Astrocyte of the cerebellum (primary cell): ENCODE results near the gene HSPB6.

Experiments used
- DNase-seq: peaks from one replicate; pipeline ENCODE4 v3.0.0-alpha.2; 2011; ENCODE audit warnings: low read depth
- H3K4me3 ChIP-seq: 2 replicates; pipeline ENCODE4 v1.5.1; 2011; ENCODE audit warnings: mild to moderate bottlenecking, low read depth, low read length, moderate library complexity
- CTCF ChIP-seq: IDR thresholded peaks from 2 replicates; pipeline ENCODE4 v1.5.1; 2012; ENCODE audit warnings: low read length, low read depth, moderate library complexity, mild to moderate bottlenecking; ENCODE audit errors: missing control alignments
- in situ Hi-C: cut with HindIII; loops from 2 replicates; pipeline ENCODE4 v1.10.0; 2017; ENCODE audit warnings: low sequenced_read_pairs

HSPB6 gene

DNA sequence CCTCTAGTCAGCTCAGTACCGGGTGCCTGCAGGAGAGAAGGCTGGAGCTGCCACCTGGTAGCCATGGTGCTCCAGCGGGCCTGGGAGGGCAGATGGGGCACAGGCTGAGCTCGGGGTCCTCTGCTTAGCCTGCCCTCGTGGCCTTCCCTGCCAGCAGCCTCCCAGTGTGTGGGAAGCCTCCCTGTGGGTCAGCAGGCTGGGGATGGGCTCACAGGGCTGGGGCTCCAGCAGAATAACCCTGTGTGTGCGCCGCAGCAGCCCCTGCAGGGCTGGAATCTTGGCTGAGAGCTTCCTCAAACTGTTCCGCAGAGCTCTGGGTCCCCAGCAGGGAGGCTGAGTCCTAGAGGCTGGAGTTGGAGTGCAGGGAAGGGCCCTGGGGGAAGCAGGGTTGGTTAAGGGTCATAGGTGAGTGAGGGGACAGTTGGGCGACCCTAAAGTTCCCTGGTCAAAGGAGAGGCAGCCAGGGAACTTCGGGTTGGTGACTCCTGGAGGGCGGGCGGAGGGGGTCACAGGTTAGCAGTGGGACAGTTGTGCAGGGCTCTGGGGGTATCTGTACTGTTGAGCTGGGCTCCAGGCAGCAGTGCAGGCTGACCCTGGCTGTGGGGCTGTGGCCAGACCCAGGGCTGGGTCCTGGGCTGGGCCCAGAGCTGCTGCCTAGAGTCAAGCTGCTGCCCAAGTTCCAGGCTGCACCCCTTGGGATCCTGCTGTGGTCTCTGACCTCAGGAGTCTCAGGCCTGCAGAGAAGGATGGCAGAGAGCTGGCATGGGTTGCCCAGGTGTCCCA lies 32.6 kb upstream of the HSPB6 start:
- DNase-seq, result no peak
- no peak for TF ChIP-seq CTCF
- H3K4me3 ChIP-seq, result no peak overlapping the region
- in situ Hi-C loops, result no loop called here

DNA sequence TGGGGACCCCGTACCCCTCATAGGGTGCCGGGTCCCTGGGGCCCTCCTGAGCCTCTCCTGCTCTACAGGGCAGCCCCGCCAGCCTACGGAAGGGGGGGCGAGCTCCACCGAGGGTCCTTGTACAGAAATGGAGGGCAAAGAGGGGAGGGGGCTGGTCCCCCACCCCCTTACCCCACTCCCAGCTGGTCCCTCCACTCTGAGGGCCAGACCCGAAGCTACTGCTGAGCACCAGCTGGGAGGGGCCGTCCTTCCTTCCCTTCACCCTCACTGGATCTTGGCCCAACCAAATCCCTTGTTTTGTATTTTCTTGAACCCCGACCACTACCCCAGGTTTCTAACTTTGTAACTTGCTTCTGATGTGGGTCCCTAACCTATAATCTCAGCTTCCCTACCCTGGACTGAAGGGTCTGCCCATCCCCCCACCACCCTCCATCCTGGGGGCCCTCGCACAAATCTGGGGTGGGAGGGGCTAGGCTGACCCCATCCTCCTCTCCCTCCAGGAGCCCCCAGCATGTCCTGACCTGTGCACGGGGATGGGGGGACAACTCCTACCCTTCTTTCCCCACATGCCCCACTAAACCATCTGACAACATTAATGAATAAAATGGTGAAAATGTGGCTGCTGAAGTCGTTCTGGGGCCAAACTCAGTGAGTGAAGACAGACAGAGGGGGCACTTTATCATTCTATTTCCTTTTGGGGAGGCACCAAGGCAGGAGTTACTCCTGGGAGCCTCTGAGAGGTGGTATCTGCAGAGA lies 31.6 kb upstream of the HSPB6 start:
- no peak for DNase-seq
- in situ Hi-C loops, result no loop called here
- no peak for TF ChIP-seq CTCF
- H3K4me3 ChIP-seq, result no peak overlapping the region

- in situ Hi-C loops, result no loop called here
- no peak for TF ChIP-seq CTCF
These were observed 30.5 kb upstream of the HSPB6 start for GRCh38 chr19:35787227-35787799.

DNA sequence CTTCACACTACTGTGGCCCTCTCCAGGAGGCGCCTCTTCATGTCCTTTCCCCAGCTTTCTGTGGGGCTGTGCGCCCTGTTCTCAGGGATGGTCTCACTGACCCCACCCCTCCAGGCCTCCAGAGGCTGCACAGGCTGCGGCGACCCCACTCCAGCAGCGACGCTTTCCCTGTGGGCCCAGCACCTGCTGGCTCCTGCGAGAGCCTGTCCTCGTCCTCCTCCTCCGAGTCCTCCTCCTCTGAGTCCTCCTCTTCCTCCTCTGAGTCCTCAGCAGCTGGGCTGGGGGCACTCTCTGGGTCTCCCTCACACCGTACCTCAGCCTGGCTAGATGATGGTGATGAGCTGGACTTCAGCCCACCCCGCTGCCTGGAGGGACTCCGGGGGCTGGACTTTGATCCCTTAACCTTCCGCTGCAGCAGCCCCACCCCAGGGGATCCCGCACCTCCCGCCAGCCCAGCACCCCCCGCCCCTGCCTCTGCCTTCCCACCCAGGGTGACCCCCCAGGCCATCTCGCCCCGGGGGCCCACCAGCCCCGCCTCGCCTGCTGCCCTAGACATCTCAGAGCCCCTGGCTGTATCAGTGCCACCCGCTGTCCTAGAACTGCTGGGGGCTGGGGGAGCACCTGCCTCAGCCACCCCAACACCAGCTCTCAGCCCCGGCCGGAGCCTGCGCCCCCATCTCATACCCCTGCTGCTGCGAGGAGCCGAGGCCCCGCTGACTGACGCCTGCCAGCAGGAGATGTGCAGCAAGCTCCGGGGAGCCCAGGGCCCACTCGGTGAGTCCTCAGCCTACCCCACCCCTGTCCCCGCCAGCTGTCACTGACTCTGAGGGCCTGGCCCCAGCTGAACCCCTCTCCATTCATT lies 29.7 kb upstream of the HSPB6 start:
- no peak for DNase-seq
- in situ Hi-C loops, result no loop called here
- TF ChIP-seq CTCF, result no peak
- no peak overlapping the region for H3K4me3 ChIP-seq

More at GRCh38 chr19:35787227-35787799, 30.5 kb upstream of the HSPB6 start:
- H3K4me3 ChIP-seq, result no peak overlapping the region
- DNase-seq, result no peak

- H3K4me3 ChIP-seq, result no peak overlapping the region
- no peak for TF ChIP-seq CTCF
- DNase-seq, result no peak
- in situ Hi-C loops, result no loop called here
These were observed 28.5 kb upstream of the HSPB6 start for GRCh38 chr19:35785339-35785627.
